NCI-H1694 treated with DMSO at 0.1 percent for 48 hours (cell line): ENCODE measurements around the gene KLRC1.
"Not testable (repeated sequence)": the region's sequence is repeated elsewhere in the genome, so short reads cannot be mapped to it uniquely, and the experiment has no call there.

ENCODE experiments used
- DNase-seq: peaks from one replicate; lab custom pipeline; 2025; lab: John Stamatoyannopoulos, UW

KLRC1 gene

DNA sequence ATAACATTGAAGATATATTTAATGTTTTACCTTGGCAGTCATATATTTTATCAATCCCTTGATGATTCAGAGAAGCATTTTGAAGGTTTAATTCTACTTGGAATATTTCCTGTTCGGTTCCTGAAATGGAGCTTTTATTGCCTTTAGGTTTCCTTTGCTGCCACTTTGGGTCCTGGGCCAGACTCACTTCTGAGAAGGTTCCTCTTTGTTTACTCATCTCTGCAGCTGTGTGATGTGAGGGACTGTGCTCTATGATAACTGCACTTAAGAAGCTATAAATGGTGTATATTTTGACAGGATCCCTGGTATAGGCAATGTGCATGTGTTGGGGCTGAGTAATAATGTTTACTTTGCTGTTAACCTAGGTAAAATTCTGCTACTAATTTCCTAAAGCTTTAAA, 32.8 kb downstream of the KLRC1 start, which contains the start of gene KLRC3:
Gene KLRC3 (minus strand): TSS at position 262 of the 400 bp plus-strand sequence. CDS start 45 bp downstream, at position 217.
- DNase-seq = not testable (repeated sequence)

DNA sequence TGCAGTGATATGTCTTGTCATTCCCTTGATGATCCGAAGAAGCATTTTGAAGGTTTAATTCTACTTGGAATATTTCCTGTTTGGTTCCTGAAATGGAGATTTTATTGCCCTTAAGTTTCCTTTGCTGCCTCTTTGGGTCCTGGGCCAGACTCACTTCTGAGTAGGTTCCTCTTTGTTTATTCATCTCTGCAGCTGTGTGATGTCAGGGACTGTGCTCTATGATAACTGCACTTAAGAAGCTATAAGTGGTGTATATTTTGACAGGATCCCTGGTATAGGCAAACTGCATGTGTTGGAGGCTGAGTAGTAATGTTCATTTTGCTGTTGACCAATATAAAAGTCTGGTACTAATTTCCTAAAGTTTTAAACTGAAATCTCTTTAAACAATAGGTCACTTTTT, 43.8 kb downstream of the KLRC1 start, which contains the start of gene KLRC4:
Gene KLRC4 (minus strand): TSS at position 366 of the 400 bp plus-strand sequence. CDS start 182 bp downstream, at position 184.
- no peak for DNase-seq

DNA sequence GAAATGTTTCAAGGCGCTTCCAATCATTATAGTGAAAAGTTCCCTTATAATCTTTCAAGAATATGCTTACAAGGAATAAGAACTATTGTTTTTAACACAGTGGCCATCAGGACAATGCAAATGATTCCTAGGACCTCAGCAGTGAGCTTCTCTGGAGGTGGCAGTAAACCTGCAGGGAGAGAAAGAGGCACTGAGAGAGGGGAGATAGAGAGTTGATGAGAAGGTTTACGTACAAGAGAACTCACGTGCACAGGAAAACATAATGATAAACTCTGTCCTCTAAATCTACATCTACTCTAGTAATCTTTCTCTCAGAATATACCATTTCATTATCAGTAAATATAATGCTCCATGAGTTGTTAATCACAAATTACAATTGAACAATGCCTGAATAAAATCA, 44.3 kb downstream of the KLRC1 start:
- DNase-seq = no peak

DNA sequence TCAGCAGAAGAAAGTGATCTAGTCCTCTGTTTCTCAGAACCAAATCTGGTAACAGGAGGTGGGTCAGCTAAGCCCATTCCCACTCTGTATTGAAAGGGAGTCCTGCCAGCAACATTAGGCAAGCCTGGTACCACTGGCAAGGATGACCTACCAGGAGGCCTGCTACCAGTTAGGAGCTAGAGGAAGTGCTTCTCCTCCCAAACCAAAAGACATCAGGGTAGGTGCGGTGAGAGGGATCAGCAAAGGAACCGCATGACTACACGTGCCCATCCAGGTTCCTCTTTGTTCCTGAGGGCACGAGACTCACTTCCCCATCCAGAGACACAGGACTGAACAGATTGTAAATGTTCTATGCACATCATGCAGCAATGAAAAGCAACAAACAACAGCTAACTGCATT, 46.5 kb downstream of the KLRC1 start:
- DNase-seq = no peak

DNA sequence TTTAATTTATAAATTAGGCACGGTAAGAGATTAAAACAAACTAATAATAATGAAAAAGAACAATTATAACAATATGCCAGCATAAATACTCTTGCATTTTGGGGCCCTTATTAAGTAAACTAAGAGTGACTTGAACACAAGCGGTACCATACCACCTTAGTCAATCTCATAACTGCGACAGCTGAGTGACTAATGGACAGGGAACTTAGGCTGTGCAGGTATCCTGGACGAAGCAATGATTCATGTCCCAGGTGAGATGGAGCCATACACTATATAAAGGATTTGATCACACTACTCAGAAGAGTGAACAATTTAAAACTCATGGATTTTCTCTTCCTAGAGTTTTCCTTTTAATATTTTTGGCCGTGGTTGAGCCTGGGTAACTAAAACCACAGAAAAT, 47.9 kb downstream of the KLRC1 start:
- DNase-seq = no peak

DNA sequence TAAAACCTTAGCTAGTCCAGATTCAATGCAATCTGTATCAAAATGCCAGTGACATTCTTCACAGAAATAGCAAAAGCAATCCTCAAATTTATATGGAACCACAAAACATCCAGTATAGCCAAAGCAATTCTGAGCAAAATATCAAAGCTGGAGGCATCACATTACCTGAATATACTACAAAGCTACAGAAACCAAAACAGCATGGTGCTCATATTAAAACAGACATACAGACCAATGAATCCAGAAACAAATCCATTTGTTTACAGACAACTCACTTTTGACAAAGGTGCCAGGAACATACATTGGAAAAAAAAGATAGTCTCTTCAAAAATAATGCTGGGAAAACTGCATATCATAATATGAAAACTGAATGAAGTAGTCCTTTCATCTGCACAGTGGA, 48.4 kb downstream of the KLRC1 start:
- no peak for DNase-seq

DNA sequence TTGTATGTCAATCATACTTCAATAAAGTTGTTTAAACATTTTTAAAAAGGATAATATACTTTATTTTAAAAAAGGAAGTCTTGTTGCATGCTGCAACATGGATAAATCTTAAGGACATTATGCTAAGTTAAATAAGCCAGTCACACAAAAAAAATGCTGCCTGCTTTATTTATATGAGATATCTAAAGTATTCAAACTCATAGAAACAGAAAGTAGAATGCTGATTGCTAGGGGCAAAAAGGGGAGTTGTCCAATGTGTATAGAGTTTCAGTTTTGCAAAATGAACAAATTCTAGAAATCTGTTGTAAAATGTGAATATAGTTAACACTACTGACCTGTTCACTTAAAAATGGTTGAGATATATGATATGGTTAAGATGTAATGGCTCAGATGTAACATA, 52.3 kb downstream of the KLRC1 start:
- DNase-seq = no peak

DNA sequence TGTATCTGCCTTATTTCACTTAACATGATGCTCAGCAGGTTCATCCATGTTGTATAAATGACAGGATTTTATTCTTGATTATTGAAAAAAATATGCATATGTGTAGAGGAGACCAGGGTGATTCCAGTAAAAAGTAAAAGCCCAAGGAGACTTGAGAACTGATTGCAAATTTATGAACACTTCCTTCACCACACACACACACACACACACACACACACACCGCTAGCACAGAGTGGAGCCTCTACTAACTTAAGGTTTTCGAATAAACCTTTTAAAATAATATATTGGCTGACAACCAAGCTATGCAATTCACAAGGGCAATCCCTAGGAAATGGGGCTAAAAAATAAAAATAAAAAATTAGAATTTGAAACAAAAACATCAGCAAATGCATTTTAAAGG, 55.0 kb downstream of the KLRC1 start:
- no peak for DNase-seq

DNA sequence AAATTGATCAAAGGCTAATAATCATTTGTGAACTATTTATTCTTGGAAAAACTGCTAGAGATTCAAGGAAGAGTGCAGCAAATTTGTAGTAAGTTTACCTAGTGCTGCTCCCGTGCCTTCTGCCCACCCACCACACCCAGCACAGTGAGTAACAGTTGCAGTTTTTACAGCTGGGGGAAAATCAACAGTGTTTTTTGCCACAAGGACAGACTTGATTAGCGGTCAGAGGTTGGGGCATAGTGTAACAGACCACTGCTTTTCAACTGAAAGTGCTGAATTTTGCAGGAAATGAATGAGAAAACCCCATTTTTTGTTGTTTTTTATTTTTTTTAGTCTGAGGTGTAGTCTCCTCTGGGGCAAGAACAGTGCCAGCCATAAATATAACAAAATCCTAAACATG, 55.9 kb downstream of the KLRC1 start:
- no peak for DNase-seq

DNA sequence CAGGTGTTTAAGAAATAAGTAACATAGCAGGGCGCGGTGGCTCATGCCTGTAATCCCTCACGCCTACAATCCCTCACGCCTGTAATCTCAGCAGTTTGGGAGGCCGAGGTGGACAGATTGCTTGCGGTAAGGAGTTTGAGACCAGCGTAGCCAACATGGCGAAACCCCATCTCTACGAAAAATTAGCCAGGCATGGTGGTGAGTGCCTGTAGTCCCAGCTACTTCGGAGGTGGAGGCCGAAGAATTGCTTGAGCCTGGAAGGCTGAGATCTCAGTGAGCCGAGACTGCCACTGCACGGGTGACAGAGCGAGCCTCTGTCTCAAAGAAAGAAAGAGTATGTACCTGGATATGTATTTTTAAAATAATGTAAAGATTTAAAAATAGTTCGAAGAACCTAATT, 57.0 kb downstream of the KLRC1 start:
- not testable (repeated sequence) for DNase-seq
